C4-2B (cell line): Measurements from ENCODE around the gene DRGX.

ENCODE experiments used
- H3K27ac ChIP-seq: fragments of 450-650 bp; 2 replicates; pipeline ENCODE4 v1.5.1; 2017
- ZFX ChIP-seq: fragments of 450-650 bp; IDR thresholded peaks from 2 replicates; pipeline ENCODE4 v1.6.1; 2017
- TF ChIP-seq, protein P1 (sequence below): fragments of 450-650 bp; conservative IDR thresholded peaks from 2 replicates; pipeline ENCODE4 v1.5.1; 2017; ENCODE audit warnings: mild to moderate bottlenecking

The DRGX gene

DNA sequence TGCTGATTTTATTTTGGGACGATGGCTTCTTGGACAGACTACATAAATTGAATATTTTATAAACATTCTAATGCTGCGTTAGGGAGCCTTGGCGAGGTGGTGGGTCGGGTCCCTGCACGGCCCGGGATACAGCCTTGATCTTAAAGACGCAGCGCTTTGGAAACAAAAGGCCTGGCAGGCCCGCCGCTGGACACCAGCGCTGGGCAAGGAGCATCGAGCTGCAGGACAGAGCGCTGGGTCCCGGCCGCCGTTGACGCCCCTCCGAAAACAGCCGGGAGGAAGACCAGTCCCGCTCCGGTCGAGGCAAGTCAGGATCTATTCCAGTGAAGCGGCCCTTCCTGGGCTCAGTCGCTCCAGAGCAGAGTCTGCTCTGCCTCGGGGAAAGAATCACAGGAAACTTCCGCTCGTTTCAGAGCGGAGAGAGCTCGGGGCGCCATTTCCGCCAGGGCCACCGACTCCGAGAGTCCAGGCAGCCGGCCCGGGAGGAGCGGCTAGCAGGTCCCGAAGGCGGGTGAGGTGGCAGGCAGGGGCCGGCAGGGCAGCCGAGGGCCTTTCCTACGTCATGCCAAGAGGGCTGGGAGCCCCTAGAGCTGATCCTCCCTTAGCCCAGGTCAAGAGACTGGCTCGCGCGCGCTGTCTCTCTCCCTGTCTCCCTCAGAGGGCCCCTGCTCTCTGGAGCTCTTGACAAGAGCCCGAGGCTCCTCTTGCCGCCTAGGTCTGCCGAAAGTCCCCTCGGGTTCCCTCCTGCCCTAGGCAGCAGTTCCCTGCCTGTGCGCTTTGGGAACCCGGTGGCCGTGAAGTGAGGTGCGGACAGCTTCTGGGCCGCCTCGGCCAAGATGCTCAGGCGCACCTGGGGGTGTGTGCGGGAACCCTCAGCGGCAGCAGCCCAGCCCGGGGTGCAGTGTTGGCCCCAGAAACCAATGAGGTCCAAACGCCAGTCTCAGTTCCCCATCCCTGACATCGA, 1.4 kb upstream of the DRGX start:
- TF ChIP-seq, protein P1, sequence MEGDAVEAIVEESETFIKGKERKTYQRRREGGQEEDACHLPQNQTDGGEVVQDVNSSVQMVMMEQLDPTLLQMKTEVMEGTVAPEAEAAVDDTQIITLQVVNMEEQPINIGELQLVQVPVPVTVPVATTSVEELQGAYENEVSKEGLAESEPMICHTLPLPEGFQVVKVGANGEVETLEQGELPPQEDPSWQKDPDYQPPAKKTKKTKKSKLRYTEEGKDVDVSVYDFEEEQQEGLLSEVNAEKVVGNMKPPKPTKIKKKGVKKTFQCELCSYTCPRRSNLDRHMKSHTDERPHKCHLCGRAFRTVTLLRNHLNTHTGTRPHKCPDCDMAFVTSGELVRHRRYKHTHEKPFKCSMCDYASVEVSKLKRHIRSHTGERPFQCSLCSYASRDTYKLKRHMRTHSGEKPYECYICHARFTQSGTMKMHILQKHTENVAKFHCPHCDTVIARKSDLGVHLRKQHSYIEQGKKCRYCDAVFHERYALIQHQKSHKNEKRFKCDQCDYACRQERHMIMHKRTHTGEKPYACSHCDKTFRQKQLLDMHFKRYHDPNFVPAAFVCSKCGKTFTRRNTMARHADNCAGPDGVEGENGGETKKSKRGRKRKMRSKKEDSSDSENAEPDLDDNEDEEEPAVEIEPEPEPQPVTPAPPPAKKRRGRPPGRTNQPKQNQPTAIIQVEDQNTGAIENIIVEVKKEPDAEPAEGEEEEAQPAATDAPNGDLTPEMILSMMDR = no peak
- no peak for TF ChIP-seq ZFX
- no peak overlapping the region for H3K27ac ChIP-seq

DNA sequence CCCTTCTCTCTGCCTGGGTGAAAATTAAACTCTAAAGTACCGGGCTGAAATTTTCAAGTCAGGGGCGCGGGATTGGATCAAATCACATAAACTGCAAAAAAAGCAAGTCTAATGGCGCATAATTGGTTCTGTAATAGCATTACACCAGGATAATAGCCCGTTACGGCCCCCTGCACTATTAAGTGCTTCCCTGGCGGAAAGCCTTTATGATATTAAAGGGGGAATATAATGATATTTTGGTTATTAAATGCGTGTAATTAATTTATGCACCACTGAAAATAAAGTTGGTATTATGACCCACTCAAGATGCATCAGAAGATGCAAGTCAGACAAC, 744 bp upstream of the DRGX start:
- H3K27ac ChIP-seq = no peak overlapping the region
- TF ChIP-seq, protein P1 = no peak
- no peak for TF ChIP-seq ZFX

DNA sequence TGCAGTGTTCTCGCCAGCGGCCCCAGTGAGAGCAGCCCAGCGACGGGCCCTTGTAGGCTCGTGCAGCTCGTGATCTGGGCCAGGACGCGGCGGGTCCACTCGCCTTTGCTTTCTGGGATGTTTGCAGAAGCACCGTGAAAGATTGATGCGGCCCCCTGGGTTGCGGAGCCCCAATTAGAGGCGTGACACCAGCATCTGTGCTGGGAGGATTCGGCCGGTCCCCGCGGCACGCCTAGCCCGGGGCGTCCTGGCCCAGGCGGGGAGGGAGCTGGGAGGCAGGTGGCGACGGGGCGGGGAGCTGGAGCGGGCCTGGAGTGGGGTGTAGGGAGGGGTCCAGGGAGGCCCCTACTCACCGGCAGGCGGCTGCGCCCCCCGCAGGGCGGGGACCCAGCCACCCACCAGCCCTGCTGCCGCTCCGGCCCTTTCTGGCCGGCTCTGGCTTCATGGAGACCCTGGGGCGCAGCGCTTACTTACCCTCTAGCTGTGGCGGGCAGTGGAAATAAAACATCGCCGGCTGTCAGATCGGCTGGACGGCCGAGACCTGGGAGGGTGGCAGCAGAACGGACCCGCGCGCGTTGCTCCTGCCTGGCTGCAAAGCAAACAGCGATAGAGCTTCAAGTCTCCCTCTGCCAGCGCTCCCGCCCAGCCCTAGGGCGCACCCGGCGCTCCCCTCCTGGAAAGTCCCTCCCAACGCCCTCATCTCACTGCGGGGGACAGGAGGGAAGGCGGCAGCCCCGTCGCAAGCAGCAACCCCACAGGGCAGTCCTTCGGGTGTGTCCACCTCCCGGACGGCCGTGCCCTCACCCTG, 752 bp downstream of the DRGX start:
- no peak overlapping the region for H3K27ac ChIP-seq
- TF ChIP-seq, protein P1 = no peak
- no peak for TF ChIP-seq ZFX

DNA sequence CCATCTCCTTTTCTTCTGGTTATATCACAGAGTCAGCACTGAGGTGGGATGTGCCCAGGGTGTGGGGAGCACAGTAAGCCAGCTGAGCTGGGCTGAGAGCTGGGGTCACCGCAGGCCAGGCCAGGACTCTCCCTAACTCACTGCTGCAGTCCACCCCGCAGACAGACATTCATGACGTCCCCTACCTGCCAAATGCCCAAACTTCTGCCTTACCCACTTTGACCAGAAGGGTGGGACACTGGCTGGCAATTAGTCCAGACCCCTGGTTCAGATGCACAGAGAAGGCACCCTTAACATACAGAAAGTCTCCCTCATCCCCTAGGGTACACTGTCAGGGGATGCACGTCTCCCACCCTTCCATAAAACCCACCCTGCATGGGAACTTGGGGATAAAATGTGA, 2.1 kb downstream of the DRGX start:
- H3K27ac ChIP-seq = no peak overlapping the region
- TF ChIP-seq ZFX = no peak
- TF ChIP-seq, protein P1 = no peak; the same call in 1 of the 2 replicates

DNA sequence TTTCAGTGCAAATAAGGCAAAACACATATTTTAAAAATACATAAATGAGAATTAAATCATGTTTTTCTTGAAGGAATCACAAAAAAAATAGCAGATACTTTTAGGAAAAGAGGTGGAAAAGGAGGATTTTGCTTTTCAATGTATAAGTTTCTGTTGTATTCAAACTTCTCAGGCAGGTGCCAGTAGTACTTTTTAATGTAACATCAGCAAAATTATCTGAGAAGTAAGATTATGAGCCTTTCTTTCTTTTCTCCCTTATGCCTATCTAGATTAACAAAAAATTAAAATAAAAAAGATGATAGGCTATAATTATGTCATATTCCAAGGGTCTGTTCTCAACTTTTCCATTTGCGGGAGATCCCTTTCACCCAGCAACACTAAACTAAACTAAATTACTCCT, 2.6 kb downstream of the DRGX start:
- TF ChIP-seq, protein P1 = no peak
- TF ChIP-seq ZFX = no peak
- H3K27ac ChIP-seq = no peak overlapping the region

DNA sequence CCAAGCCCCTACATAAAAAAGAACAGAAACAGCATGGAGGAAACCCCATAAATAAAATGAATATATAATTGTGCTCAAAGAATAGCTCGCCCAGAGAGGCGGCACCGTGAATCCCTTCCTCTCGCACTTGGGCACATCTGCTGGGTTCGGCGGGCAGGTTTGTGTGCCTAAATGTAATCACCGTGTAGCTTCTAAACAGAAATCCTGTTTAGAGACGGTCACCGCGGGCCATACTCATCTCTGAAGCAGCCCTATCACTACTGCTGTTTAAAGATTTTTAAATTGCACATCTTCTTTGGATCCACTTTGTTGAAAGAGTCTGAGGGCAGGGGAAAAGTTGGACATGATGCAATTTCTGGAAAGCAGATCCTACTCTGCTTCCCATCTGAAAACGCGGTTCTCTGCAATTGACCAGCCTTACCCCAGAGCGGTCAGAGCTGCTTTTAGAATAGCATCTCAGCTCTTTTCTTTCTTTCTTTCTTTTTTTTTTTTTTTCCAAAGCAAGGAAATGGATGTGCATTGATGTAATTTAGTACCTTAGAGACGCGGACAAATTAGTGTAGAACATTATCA, 6.4 kb downstream of the DRGX start:
- TF ChIP-seq, protein P1 = no peak
- no peak for TF ChIP-seq ZFX
- no peak overlapping the region for H3K27ac ChIP-seq

DNA sequence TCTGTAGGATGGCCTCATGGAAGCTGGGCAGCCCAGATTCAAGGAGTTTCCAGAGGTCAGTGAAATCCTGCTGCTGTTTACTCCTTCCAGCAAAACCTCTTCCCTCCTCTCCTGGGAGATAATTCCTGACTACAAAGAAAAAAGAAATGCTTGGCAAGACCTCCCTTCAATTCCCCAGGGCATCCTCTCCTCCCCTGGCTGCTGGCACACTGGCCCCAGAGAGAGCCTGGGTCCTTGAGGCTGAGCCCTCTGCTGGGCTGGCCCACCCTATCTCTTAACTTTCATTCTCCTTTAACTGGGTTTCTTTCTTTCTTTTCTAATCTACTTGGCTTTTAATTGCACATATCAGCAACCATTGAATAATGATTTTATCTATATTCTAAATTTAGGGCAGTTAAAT, 7.7 kb downstream of the DRGX start:
- H3K27ac ChIP-seq = no peak overlapping the region
- no peak for TF ChIP-seq ZFX
- TF ChIP-seq, protein P1 = no peak
